ENCODE measurements around the gene C17orf100. TPM values are rescaled to one million over a fixed set of nuclear protein-coding genes. Genes with fewer than 3 reads are reported as not detected.
A peak's percentile ranks its signal among the peaks of the same experiment; 100 is the strongest.

Gene C17orf100
- total RNA-seq (2014; rRNA removed; shearing (Covaris generic)) = 0.23 and 0.31 TPM in 2 replicates
- 4.0 and 5.4 TPM in 2 replicates for polyA plus RNA-seq (2015; cell fraction: cytosol; rRNA removed)
- 1.6 and 2.2 TPM in 2 replicates for polyA plus RNA-seq (2015; cell fraction: nucleus; rRNA removed)

DNA sequence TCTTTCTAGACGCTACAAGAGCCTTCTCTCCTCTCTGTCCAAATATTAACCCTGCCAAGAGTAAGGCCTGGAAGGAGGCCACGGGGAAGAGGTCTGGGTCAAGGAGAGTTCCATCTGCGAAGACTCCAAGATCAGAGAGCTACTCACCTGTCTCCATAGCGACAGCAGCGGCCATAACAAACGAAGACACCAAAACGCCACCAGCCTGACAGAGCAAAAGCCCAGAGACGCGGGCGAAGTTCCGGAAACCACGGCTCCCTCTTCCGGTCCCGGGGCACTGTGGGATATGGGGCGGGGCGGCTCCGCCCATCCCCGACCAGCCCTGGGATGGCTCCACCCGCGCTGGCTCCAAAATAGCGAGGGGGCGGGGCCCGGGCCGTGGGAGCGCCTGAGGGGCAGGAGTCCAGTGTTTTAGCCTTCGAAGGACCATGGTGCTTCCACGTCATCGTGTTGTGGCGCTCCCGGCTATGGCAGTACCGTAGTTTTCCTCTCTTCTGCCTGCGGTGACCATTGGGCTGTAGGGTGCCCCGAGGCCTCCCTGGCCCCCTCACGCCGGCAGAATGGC is at the start of gene C17orf100, which contains the start of gene MED31:
TSS of gene C17orf100 (plus strand) at position 409 of the 565 bp plus-strand sequence. CDS start at position 561, 152 bp downstream.
TSS of gene MED31 (minus strand) at position 252 of the 565 bp plus-strand sequence. CDS start at position 175, 77 bp downstream.
- peak; percentile 93 for DNase-seq (ENCODE audit: low read depth)

DNA sequence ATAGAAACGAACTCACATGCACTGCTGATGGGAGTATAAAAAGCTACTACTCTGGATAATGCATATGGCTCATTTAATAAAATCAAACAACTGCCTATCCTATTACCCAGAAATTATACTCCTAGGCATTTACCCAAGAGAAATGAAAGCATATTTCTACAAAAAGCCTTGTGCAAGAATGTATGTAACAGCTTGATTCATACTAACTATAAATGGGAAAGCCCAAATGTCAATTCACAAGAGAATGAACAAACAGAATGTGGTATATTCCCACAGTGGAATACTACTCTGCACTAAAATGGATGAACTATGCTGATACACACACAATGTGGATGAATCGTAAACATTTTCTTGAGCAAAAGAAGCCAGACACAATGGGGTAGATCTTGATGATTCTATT is 49.4 kb upstream of the C17orf100 start:
- no peak for DNase-seq (ENCODE audit: low read depth)

DNA sequence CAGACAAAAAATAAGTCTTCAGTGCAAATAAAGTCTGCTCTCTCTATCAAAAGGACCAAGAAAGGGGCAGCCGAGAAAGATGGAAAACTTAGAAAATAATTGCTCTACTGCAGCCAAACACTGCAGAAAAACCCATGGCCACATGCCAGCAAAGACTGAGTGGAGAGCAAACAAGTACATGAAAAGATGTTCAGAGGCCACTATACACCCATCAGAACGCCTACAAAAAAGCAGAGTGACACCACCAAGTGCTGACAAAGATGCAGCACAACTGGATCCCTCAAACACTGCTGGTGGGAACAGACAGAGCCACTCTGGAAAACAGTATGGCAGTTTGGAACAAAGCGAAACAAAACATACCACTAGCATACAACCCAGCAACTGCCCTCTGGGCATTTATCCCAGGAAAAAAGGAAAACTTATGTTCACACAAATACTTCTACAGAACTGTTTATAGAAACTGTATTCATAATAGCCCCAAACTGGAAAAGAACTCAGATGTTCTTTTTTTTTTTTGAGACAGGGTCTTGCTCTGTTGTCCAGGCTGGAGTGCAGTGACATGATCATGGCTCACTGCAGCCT is 47.7 kb upstream of the C17orf100 start:
- no peak for DNase-seq (ENCODE audit: low read depth)

DNA sequence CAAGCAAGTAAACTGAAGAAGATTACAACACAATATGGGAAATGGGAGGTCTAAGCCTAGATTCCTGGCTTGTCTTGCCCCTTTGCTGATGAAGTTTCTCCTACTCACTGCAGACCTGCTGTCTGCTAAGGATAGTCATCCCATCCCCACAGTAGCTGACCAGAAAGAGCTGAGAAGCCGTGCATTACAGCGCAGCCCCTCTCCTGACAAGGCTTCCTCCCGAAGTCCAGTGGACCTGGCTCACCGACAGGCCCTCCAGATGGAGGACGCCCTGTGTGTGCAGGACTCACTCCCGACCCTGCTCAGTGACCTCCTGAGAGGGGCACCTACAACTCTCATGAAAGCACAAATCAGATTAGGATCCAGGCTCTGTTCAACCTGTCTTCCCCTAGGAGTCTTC is 46.4 kb upstream of the C17orf100 start:
- DNase-seq (ENCODE audit: low read depth) = no peak

DNA sequence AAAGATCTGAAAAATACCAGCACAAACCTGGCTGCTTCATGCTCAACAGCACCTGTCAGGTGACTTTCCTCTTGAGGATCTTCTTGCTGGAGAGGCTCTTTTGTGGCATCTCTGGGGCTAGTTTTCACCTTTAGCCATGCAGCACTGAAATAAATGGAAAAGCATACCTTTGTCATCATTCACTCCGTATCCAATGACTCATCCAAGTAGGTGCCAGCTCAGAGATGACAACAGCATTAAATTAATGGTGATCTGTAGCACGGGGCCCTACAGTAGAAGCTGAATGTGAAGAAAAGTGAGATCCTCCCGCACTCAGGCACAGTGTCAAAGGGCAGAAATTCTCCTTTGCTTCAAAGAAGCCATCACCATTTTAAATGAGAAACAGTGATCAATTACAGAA is 43.2 kb upstream of the C17orf100 start:
- DNase-seq (ENCODE audit: low read depth) = peak; percentile 61

DNA sequence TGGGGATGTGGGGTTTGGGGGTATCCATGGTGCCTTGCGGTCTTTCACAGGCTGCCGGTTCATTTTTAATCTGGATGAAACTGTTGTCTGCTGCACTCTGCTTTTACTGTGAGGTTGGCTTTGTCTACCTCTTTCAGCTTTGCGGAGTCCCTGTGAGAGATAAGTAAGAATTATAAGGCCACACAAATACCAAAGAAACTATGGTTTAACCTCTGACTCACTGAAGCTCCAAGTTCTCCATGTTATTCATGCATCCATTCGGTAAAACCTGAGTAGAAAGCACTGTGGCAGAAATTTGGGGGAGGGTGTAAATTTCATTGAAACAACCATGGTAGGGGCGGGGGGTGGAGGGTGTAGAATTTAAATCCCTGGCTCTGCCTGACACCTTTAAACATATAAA is 41.6 kb upstream of the C17orf100 start:
- DNase-seq (ENCODE audit: low read depth) = no peak

DNA sequence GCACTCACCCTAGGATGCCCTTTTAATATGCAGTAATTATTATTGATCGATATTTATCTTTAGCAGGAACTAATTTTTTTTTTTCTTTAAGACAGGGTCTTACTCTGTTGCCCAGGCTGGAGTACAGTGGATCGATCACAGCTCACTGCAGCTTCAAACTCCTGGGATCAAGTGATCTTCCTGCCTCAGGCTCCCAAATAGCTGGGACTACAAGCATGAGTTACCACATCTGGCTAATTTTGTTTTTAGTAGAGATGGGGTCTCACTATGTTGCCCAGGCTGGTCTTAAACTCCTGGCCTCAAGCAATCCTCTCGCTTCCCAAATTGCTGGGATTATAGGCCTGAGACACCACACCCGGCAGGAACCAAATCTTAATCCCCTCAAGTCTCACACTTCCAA is 40.3 kb upstream of the C17orf100 start:
- no peak for DNase-seq (ENCODE audit: low read depth)

DNA sequence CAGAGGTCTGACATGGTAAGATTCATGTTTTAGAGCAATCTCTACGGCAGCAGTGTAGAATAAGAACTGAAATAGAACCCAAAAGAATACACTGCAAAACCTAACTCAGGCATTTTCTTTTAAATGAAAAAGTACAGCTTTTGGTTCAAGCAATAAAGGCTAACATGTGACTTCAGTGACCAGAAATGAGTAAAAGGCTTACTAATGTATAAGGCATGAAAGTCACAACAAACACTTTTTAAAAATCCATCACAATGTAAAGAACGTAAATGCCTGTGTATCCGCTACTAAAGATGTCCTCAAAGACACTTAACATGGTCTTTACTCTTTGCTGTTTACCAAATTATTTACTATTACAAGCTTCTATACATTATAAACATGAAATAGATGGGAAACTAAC is 27.6 kb upstream of the C17orf100 start:
- DNase-seq (ENCODE audit: low read depth) = no peak

DNA sequence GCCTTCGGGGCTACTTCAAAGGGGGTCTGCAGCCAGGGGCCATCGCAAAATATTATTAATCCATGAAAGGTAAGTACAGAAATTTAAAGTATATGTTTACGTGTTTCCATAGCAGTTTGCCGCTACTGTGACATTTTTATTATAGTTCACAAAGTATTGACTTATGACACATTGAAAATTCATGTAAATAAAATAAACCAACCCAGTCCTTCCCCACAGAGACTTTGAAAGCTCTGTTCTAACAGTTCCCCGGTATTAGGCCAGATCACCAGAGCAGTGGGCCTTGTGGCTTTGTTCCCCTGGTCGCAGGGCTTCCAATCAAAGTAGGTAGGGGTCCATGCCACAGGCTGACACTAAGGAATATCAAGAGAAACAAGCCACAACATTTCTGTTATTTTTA is 24.9 kb upstream of the C17orf100 start:
- no peak for DNase-seq (ENCODE audit: low read depth)

DNA sequence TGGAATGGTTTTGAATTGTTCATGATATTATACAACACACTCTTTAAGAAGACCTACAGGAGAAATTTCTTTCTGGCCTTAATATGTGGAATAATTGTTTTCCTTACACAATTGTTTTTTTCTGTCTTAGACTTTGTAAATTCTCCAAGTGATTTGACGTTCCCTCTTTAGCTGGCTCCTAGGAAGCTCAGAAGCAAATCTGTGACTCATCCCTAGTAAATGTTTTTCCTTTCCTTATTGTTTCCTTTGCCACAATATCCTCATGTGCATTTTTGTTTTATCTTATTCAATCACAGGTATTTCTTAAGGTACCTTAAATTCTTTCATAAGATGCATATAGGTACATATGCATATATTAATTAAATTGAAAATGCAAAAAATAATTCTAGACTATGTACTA is 24.5 kb upstream of the C17orf100 start:
- peak; percentile 30 for DNase-seq (ENCODE audit: low read depth)

DNA sequence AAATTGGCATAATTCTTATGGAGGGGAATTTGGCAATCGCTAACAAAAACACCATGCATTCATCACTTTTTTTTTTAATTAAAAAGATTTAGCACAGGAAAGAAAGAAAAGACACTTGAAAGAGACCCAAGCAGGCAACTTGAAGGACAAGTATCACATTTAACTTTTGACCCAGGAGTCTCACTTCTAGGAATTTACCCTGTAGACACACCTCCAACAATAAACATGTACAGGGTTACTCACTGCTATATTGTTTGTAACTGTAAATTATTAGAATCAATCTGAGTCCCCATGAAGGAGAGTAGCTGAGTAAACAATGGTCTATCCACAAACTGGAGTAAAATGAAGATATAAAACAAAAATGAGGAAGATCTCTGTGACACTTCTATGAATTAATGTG is 21.2 kb upstream of the C17orf100 start:
- DNase-seq (ENCODE audit: low read depth) = no peak

DNA sequence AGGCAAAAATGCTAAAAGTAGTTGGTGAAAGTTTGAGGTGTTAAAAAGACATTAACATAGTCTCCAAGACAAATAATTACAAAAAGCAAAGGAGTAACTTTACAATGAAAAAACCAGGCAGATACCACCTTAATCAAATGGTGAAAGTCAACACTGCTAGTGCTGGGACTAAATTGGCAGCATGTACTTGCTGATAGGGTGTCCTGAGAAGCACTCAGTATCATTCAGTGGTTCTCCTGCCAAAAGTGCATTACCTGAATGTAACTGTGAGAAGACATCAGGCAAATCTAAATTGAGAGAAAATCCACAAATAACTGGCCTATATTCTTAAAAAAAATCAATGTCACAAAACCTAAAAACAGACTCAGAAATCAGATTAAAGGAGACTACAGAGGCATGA is 19.0 kb upstream of the C17orf100 start:
- DNase-seq (ENCODE audit: low read depth) = no peak

DNA sequence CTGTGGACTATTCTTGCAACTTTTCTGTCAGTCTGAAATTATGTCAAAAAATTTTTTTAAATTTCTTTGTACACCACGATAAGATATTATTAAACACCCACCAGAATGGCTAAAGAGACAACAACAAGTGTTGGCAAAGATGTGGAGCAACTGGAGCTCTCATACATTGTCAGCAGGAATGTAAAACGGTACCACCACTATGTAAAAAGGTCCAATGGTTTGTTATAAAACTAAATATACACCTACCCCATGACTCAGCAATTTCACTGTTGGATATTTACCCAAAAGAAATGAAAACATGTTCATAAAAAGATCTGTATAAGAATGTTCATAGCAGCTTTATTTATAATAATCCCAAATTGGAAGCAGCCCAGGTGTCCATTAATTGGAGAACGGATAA is 18.3 kb upstream of the C17orf100 start:
- DNase-seq (ENCODE audit: low read depth) = no peak

DNA sequence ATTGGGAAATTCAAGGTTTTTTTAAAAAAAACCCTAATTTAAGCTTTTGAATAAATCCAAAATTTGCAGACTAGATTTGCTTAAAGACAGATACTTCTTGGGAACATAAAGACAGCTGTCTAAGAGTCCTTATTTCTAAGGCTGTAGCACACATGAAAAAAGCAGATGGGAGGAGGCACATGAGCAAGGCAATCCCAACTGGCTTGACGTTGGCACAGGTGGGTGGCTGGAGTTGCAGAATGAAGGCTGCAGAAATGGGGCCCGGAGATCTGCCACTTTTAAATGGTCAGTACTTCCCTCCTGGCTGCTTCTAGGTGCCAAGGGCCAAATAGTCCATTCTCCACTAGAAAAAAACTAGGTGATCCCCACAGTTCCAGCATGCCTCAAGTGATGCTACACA is 15.5 kb upstream of the C17orf100 start:
- DNase-seq (ENCODE audit: low read depth) = no peak

DNA sequence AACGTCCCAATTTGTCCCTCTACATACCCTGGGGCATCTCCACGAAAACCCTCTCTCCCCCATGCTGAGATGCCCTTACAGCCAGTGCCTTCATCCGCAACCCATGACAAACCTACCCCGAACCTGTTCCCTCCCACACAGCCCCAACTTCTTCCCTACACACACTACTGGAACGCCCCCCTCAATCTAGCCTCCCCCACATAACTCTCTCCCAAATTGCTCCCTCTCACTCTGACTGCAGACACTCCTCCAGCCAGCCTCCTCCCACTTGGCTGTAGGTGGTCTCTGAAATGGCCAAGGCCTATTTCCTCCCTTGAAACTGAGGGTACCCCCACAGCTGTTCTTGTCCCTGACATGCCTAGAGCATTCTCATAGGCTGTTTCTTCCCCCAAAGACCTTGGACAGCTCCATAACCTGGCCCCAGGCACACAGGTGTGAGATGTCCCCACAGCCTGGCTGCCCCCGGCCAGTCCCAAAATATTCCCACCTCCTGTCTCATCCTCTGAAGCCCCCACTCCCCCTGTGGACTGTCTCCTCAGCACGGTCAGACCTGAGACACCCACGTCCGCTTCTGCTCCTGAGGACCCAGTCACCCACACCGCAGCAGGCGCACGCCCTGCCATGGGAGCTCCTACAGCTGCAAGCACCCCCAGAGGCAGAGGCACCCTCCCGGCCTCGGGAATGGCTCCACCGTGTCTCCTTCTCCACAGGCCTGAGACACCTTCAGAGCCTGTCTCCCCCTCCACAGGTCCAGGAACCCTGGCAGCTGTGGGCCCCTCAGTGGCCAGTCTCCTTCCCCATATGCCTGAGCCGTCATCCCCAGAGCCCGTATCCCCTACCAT is 14.7 kb upstream of the C17orf100 start:
- no peak for DNase-seq (ENCODE audit: low read depth)

DNA sequence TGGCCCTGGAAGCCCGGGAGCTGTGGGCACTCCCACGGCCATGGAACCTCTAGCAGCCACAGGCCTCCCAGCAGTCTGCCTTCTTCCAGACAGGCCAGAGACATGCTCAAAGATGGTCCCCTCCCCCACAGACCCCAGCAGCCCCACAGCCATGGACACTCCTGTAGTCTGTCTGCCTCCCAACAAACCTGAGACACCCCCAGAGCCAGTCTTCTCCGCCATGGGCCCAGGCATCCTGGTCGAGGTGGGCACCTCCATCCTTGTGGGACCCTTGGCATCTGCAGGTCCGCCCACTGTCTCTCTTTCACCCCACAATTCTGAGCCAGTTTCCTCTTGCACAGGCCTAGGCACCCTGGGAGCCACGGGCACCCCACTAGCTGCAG is 14.1 kb upstream of the C17orf100 start:
- no peak for DNase-seq (ENCODE audit: low read depth)

DNA sequence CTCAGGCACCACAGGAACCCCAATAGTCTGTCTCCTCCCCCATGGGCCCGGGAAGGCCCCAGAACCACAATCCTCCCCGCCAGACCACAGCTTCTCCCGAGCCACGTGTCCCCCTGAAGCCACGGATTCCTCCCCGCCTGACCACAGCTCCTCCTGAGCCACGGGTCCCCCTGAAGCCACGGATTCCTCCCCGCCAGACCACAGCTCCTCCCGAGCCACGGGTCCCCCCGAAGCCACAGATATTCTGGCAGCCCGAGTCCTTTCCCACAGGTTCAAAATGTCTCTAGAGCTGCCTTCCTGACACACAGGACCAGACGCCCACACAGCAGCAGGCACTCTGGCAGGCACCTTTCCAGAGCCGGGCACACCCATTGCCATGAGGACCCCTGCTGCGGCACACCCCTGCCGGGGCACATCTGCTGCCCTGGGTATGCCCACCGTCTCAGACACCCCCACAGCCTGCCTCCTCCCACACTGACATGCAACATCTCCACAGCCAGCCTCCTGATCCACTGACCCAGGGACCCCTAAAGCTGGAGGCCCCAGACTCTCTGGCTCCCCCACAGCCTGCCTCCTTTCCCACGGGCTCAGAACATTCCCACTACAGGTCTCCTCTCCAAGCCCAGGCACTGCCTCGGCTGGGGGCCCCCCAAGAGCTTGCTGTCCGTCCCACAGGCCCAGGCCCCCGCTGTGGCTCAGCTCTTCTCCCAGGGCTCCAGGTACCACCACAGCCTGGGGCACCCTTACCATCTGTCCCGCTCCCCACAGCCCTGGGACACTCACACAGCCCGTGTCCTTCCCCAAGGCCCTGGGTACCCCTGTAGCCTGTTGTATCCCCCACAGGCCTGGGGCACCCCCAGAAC is 13.3 kb upstream of the C17orf100 start:
- DNase-seq (ENCODE audit: low read depth) = no peak

DNA sequence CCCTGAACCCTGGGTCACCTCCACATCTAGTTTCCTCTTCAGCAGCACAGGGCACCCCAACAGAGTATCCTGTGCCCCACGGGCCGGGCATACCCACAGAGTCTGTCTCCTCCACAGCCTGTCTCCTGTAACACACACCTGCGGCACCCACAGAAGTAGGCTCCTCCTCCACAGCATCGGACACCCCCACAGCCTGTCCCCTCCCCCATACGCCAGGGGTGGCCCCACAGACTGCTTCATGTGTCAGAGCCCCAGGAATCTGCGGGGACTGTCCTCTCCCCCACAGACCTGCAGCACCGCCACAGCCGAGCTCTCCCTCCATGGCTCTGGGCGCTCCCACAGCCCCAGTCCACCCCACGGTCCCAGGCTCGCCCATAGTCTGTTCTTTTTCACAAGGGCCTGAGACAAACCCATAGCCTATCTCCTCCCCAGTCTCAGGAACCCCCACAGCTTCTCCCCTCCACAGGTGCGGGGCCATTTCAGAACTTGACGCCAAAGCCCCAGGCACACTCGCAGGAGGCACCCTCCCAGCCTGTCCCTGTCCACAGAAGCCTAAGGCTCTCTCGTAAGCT is 12.5 kb upstream of the C17orf100 start:
- DNase-seq (ENCODE audit: low read depth) = no peak

DNA sequence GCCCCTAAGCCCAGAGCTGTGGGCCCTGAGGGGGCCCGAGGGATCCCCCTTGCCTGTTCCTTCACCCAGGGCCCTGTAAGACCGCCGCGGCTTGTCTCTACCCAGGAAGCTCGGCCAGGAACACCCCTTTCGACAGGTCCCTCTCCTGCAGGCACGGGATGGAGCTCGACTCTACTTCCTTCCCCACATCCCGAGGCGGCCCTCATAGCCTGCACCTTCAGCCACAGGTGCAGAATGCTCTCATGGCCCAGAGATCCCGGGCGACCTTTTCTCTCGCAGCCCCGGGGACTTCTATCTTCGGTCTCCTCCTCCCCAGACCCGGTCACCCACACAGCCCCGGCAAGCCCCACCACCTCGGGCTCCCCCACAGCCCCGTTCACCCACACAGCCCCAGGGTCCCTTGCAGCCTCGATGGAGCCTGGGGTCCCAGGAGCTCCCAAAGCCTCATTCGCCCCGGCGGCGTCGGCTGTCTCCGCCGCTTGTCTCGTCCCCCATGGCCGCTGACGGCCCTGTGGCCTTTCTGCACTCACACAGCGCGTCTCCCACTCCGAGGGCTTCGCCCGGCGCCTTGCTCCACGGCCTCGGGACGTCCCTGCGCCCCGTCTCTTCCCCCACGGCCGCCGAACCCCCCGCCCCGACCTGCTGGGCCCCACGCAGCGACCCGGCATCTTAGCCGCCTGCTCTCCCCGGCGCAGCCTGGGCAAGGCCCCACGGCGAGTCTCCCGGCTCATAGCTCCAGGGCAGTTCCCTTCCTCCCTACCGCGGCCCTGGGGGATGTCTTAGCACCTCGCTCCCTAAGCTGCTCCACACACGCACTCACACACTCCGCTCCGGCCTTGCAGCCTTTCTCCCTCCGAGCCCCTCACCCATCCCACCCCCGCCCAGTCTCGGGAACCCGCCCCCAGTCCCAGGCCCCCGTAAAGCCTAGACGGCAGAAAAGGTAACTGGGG is 11.7 kb upstream of the C17orf100 start:
- no peak for DNase-seq (ENCODE audit: low read depth)

Data from HT1080 (cell line).